Vagina (tissue), 2 donors: ENCODE results near the gene RBM23. TPM values are rescaled to one million over a fixed set of nuclear protein-coding genes. Genes with fewer than 3 reads are reported as not detected.

Experiments
- DNase-seq, 2 donors: peaks; one replicate each; pipeline ENCODE4 v3.0.0-alpha.2; 2017; ENCODE audit errors: extremely low spot score in 2 of 2
- H3K27ac ChIP-seq: fragments of 200-600 bp; sonication (generic); one replicate; pipeline ENCODE4 v1.5.1; 2019
- H3K27me3 ChIP-seq: fragments of 200-600 bp; sonication (generic); one replicate; pipeline ENCODE4 v1.5.1; 2019
- H3K36me3 ChIP-seq, 2 donors: fragments of 200-600 bp; sonication (generic); one replicate each; pipeline ENCODE4 v1.5.1; 2017 to 2019
- H3K4me1 ChIP-seq: fragments of 200-600 bp; sonication (generic); one replicate; pipeline ENCODE4 v1.5.1; 2019
- H3K4me3 ChIP-seq, 2 donors: fragments of 200-600 bp; sonication (generic); 1 replicate in 1 of 2; 2 replicates in 1 of 2; pipeline ENCODE4 v1.5.1; 2016 to 2019
- H3K9me3 ChIP-seq: fragments of 200-600 bp; sonication (generic); one replicate; pipeline ENCODE4 v1.5.1; 2019
- POLR2A ChIP-seq, 2 donors: fragments of 450-650 bp; IDR thresholded peaks; one replicate each; pipeline ENCODE4 v1.6.1; 2017; ENCODE audit warnings: antibody characterized with exemption in 2 of 2, mild to moderate bottlenecking in 2 of 2, moderate library complexity in 2 of 2
- POLR2AphosphoS5 ChIP-seq, 2 donors: sonication (generic); formaldehyde crosslinking; IDR thresholded peaks; one replicate each; pipeline ENCODE4 v1.9.0; 2017; ENCODE audit warnings: antibody characterized with exemption in 2 of 2, mild to moderate bottlenecking in 2 of 2, low read depth in 1 of 2; ENCODE audit not compliant: insufficient read depth in 1 of 2
- intact Hi-C: fragments of 100-400 bp; cut with DNase I; formaldehyde crosslinking; loops from one replicate; pipeline ENCODE4 v1.15.1; 2023
- total RNA-seq: library from RNA; depleted of rRNA; stranded (reverse); fragments of >200 nt; gene quantifications from one replicate; pipeline ENCODE4 v1.2.3, GENCODE V29; 2016
- TF ChIP-seq, protein P1 (sequence below), 3 experiments: fragments of 450-650 bp in 2 of 3; fragments of 200-600 bp in 1 of 3; sonication (generic) in 1 of 3; IDR thresholded peaks; one replicate each; pipeline ENCODE4 v1.5.1; 2017 to 2019; ENCODE audit warnings: antibody characterized with exemption in 3 of 3, mild to moderate bottlenecking in 2 of 3, moderate library complexity in 2 of 3

RBM23 gene
- total RNA-seq, 1 donor from 2014 or later: 68.5 TPM

DNA sequence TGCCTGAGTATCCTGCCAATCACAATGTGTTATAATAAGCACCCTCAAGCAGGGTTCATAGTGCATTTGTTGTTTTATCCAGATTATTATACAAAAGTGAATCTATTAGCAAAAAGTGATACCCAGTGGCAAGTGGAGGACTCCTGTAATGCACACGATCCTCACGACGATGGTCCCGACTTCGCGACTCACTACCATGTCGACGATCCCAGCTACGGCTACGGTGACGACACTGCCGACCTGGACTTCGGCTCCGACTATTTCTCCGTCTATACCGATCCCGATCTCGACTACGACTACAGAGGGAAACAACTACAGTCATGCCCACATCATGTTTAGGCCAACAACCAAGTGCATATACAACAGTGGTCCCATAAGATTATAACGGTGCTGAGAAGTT is 12.9 kb downstream of the RBM23 start:
- Histone ChIP-seq H3K9me3 (no peaks in the 10 kb centered on the region), H3K27ac (no peak overlapping the region), H3K36me3 (peaks cover 10 to 87% of the 10 kb centered on the region in 2 donors), H3K4me1 (peaks cover 5% of the 10 kb centered on the region), H3K27me3 (no peaks in the 10 kb centered on the region), H3K4me3 (no peak overlapping the region)
- TF ChIP-seq POLR2A (IDR thresholded peaks at IDR 0.05) (no peak), POLR2AphosphoS5 (IDR thresholded peaks at IDR 0.05; ENCODE audit: insufficient read depth in 1 of 2, low read depth in 1 of 2) (no peak)
- TF ChIP-seq, protein P1, sequence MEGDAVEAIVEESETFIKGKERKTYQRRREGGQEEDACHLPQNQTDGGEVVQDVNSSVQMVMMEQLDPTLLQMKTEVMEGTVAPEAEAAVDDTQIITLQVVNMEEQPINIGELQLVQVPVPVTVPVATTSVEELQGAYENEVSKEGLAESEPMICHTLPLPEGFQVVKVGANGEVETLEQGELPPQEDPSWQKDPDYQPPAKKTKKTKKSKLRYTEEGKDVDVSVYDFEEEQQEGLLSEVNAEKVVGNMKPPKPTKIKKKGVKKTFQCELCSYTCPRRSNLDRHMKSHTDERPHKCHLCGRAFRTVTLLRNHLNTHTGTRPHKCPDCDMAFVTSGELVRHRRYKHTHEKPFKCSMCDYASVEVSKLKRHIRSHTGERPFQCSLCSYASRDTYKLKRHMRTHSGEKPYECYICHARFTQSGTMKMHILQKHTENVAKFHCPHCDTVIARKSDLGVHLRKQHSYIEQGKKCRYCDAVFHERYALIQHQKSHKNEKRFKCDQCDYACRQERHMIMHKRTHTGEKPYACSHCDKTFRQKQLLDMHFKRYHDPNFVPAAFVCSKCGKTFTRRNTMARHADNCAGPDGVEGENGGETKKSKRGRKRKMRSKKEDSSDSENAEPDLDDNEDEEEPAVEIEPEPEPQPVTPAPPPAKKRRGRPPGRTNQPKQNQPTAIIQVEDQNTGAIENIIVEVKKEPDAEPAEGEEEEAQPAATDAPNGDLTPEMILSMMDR (IDR thresholded peaks at IDR 0.05): no peak
- no peak for DNase-seq
- intact Hi-C loops: no loop called here

DNA sequence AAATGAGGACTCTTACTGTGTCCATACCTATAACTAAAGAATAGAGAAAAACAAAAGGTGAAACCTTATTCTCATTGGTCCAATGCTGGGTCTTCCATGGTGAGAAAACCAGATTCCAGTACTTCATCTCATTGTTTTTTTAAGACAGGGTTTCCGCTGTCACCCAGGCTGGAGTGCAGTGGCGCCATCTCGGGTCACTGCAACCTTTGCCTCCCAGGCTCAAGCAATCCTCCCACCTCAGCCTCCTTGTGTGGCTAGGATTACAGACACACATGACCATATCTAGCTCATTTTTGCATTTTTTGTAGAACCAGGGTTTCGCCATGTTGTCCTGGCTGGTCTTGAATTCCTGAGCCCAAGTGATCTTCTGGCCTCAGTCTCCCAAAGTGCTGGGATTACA is 13.3 kb downstream of the RBM23 start:
- intact Hi-C loops: no loop called here
- Histone ChIP-seq H3K36me3 (peaks cover 10 to 91% of the 10 kb centered on the region in 2 donors), H3K27me3 (no peaks in the 10 kb centered on the region), H3K4me3 (no peak overlapping the region), H3K9me3 (no peaks in the 10 kb centered on the region), H3K27ac (no peak overlapping the region), H3K4me1 (peaks cover 5% of the 10 kb centered on the region)
- TF ChIP-seq, protein P1 (IDR thresholded peaks at IDR 0.05): no peak
- no peak for TF ChIP-seq POLR2AphosphoS5 (IDR thresholded peaks at IDR 0.05; ENCODE audit: insufficient read depth in 1 of 2, low read depth in 1 of 2)
- no peak for TF ChIP-seq POLR2A (IDR thresholded peaks at IDR 0.05)
- DNase-seq: no peak

DNA sequence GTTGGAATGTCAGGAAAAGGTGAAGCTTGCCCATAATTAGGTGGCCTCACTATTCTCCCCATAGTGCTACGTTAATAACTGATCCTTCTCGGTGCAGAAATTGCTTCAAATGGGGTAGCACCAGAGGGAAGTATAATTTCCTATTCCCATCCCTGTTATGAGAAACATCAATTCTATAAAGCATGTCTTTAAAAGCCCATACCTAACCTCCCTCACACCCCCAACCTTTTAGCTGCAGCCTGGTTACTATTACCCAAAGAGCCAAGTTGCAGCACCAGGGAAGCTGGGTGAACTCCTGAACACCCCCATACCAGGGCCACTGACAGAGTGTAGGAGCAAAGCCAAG is 15.2 kb downstream of the RBM23 start:
- Histone ChIP-seq H3K36me3 (peaks cover 10 to 80% of the 10 kb centered on the region in 2 donors), H3K4me3 (no peak overlapping the region), H3K9me3 (no peaks in the 10 kb centered on the region), H3K27me3 (no peaks in the 10 kb centered on the region), H3K27ac (peak overlapping the region; percentile 28), H3K4me1 (peaks cover 5% of the 10 kb centered on the region)
- intact Hi-C loops: no loop called here
- no peak for DNase-seq
- TF ChIP-seq, protein P1 (IDR thresholded peaks at IDR 0.05): no peak
- no peak for TF ChIP-seq POLR2A (IDR thresholded peaks at IDR 0.05)

DNA sequence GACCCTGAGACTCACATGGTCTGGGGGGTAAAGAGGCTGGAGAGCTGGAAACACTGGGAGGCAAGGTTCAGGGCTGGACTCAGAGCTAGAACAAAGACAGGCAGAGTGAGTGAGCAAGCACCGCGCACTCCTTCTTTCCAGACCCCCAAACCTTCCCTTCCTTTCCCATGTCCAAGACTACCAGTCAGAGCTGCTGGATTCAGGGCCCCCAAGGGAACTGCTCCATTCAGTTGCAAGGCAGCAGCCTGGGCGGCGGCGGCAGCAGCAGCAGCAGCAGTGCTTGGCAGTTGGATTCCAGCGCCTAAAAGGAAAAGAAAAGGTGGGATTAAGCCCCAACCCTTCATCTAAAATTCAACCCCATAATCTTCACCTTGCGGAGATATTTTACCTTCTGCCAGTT is 17.1 kb downstream of the RBM23 start:
- intact Hi-C loops: no loop called here
- peaks cover 5% of the 10 kb centered on the region for H3K4me1 ChIP-seq
- TF ChIP-seq, protein P1 (IDR thresholded peaks at IDR 0.05): no peak
- TF ChIP-seq POLR2AphosphoS5 (IDR thresholded peaks at IDR 0.05; ENCODE audit: insufficient read depth in 1 of 2, low read depth in 1 of 2): no peak
- TF ChIP-seq POLR2A (IDR thresholded peaks at IDR 0.05): no peak
- H3K4me3 ChIP-seq: no peak overlapping the region
- no peaks in the 10 kb centered on the region for H3K9me3 ChIP-seq
- peaks cover 5 to 60% of the 10 kb centered on the region in 2 donors for H3K36me3 ChIP-seq
- no peak for DNase-seq
- H3K27me3 ChIP-seq: no peaks in the 10 kb centered on the region
- H3K27ac ChIP-seq: no peak overlapping the region

- Histone ChIP-seq H3K27ac (no peak overlapping the region), H3K27me3 (no peaks in the 10 kb centered on the region), H3K9me3 (no peaks in the 10 kb centered on the region), H3K36me3 (peaks cover 5 to 45% of the 10 kb centered on the region in 2 donors), H3K4me1 (peaks cover 5% of the 10 kb centered on the region), H3K4me3 (no peak overlapping the region)
- TF ChIP-seq, protein P1 (IDR thresholded peaks at IDR 0.05): peak in 2 of 3 experiments; percentile 29 to 52
- TF ChIP-seq POLR2A (IDR thresholded peaks at IDR 0.05): no peak
- intact Hi-C loops: no loop called here
- no peak for DNase-seq
These were observed 18.7 kb downstream of the RBM23 start for GRCh38 chr14:22900081-22900799.
